Measurements from ENCODE around the gene OR52M1.

- TF ChIP-seq CTCF (IDR thresholded peaks at IDR 0.05) = no peak
- no peak for TF ChIP-seq POLR2A (IDR thresholded peaks at IDR 0.05)
These were observed 21.3 kb upstream of the OR52M1 start for GRCh38 chr11:4523666-4524065.
